ENCODE results near the gene ZC3H7A.

DNA sequence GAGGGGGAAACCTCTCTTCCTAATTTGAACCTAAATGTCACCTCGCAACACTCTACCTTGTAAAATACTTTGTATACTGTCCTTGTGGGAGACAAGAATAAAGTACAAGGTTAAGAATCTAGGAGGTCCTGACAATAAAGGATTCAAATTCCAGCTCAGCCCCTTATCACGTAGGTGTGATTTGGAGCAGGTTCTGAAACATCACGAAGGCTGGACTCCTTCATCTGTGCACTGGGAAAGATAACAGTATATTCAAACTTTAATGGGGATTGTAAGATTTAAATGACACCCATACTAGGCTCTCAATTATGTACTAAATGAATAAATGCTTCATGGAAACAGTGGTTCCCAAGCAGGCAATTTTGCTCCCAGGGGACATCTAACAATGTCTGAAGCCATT lies 56.5 kb downstream of the ZC3H7A start:
- TF ChIP-seq, protein P1, sequence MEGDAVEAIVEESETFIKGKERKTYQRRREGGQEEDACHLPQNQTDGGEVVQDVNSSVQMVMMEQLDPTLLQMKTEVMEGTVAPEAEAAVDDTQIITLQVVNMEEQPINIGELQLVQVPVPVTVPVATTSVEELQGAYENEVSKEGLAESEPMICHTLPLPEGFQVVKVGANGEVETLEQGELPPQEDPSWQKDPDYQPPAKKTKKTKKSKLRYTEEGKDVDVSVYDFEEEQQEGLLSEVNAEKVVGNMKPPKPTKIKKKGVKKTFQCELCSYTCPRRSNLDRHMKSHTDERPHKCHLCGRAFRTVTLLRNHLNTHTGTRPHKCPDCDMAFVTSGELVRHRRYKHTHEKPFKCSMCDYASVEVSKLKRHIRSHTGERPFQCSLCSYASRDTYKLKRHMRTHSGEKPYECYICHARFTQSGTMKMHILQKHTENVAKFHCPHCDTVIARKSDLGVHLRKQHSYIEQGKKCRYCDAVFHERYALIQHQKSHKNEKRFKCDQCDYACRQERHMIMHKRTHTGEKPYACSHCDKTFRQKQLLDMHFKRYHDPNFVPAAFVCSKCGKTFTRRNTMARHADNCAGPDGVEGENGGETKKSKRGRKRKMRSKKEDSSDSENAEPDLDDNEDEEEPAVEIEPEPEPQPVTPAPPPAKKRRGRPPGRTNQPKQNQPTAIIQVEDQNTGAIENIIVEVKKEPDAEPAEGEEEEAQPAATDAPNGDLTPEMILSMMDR (IDR thresholded peaks at IDR 0.05; ENCODE audit: low read length), result no peak
- TF ChIP-seq EZH2 (IDR thresholded peaks at IDR 0.05; ENCODE audit: borderline replicate concordance, low read length), result no peak

All from OCI-LY1 (cell line).